Measurements from ENCODE around the gene VAV1. TPM values are rescaled to one million over a fixed set of nuclear protein-coding genes. Genes with fewer than 3 reads are reported as not detected.

The VAV1 gene
- total RNA-seq, 1 experiment from 2014 or later: 0.83 TPM

- ATAC-seq (no peak), DNase-seq (ENCODE audit: low spot score) (no peak)
- Mint-ChIP-seq H3K27me3 (ENCODE audit: low read depth) (peaks cover 10% of the 10 kb centered on the region; the same call in 1 of the 2 replicates), H3K27ac (no peak overlapping the region), H3K4me1 (no peaks in the 10 kb centered on the region), H3K36me3 (peaks cover 18% of the 10 kb centered on the region), H3K9me3 (peaks cover 46% of the 10 kb centered on the region), H3K4me3 (no peak overlapping the region)
- TF ChIP-seq, protein P1, sequence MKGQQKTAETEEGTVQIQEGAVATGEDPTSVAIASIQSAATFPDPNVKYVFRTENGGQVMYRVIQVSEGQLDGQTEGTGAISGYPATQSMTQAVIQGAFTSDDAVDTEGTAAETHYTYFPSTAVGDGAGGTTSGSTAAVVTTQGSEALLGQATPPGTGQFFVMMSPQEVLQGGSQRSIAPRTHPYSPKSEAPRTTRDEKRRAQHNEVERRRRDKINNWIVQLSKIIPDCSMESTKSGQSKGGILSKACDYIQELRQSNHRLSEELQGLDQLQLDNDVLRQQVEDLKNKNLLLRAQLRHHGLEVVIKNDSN (CRISPR knock-in tag; IDR thresholded peaks at IDR 0.05): no peak
- TF ChIP-seq TCF7 (CRISPR knock-in tag; IDR thresholded peaks at IDR 0.05; ENCODE audit: low read depth): no peak
- TF ChIP-seq ESRRA (CRISPR knock-in tag; IDR thresholded peaks at IDR 0.05; ENCODE audit: borderline replicate concordance): no peak
- no peak for TF ChIP-seq FOXP1 (CRISPR knock-in tag; IDR thresholded peaks at IDR 0.05; ENCODE audit: borderline replicate concordance)
- no peak for TF ChIP-seq ZNF423 (CRISPR knock-in tag; IDR thresholded peaks at IDR 0.05)
- TF ChIP-seq, protein P2, sequence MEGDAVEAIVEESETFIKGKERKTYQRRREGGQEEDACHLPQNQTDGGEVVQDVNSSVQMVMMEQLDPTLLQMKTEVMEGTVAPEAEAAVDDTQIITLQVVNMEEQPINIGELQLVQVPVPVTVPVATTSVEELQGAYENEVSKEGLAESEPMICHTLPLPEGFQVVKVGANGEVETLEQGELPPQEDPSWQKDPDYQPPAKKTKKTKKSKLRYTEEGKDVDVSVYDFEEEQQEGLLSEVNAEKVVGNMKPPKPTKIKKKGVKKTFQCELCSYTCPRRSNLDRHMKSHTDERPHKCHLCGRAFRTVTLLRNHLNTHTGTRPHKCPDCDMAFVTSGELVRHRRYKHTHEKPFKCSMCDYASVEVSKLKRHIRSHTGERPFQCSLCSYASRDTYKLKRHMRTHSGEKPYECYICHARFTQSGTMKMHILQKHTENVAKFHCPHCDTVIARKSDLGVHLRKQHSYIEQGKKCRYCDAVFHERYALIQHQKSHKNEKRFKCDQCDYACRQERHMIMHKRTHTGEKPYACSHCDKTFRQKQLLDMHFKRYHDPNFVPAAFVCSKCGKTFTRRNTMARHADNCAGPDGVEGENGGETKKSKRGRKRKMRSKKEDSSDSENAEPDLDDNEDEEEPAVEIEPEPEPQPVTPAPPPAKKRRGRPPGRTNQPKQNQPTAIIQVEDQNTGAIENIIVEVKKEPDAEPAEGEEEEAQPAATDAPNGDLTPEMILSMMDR (IDR thresholded peaks at IDR 0.05): no peak
- no peak for TF ChIP-seq NR3C1 (CRISPR knock-in tag; conservative IDR thresholded peaks at IDR 0.05; ENCODE audit: low read depth)
- no peak for TF ChIP-seq CREM (CRISPR knock-in tag; IDR thresholded peaks at IDR 0.05)
- TF ChIP-seq TP53 (CRISPR knock-in tag; IDR thresholded peaks at IDR 0.05): no peak
- TF ChIP-seq, protein P3, sequence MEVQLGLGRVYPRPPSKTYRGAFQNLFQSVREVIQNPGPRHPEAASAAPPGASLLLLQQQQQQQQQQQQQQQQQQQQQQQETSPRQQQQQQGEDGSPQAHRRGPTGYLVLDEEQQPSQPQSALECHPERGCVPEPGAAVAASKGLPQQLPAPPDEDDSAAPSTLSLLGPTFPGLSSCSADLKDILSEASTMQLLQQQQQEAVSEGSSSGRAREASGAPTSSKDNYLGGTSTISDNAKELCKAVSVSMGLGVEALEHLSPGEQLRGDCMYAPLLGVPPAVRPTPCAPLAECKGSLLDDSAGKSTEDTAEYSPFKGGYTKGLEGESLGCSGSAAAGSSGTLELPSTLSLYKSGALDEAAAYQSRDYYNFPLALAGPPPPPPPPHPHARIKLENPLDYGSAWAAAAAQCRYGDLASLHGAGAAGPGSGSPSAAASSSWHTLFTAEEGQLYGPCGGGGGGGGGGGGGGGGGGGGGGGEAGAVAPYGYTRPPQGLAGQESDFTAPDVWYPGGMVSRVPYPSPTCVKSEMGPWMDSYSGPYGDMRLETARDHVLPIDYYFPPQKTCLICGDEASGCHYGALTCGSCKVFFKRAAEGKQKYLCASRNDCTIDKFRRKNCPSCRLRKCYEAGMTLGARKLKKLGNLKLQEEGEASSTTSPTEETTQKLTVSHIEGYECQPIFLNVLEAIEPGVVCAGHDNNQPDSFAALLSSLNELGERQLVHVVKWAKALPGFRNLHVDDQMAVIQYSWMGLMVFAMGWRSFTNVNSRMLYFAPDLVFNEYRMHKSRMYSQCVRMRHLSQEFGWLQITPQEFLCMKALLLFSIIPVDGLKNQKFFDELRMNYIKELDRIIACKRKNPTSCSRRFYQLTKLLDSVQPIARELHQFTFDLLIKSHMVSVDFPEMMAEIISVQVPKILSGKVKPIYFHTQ (CRISPR knock-in tag; IDR thresholded peaks at IDR 0.05): no peak
- no peak for TF ChIP-seq RELA (CRISPR knock-in tag; IDR thresholded peaks at IDR 0.05; ENCODE audit: borderline replicate concordance)
- no peak for TF ChIP-seq TEAD4 (CRISPR knock-in tag; IDR thresholded peaks at IDR 0.05)
- CTCF ChIA-PET: interaction anchor here (1.5 kb wide), 1 partner anchor 10 kb away, joined by 5 read pairs; no protein-coding TSS in a partner anchor
- POLR2A ChIA-PET: no interaction called here
Measured at GRCh38 chr19:6853868-6854267, 81.4 kb downstream of the VAV1 start.

- ATAC-seq (no peak), DNase-seq (ENCODE audit: low spot score) (no peak)
- Mint-ChIP-seq H3K36me3 (peaks cover 15% of the 10 kb centered on the region), H3K27ac (no peak overlapping the region), H3K4me1 (no peaks in the 10 kb centered on the region), H3K4me3 (no peak overlapping the region), H3K9me3 (peaks cover 43% of the 10 kb centered on the region), H3K27me3 (ENCODE audit: low read depth) (peaks cover 10% of the 10 kb centered on the region; the same call in 1 of the 2 replicates)
- ChIA-PET CTCF (interaction anchor here (1.5 kb wide), 1 partner anchor 9 kb away, joined by 5 read pairs; no protein-coding TSS in a partner anchor), POLR2A (no interaction called here)
- TF ChIP-seq TEAD1 (CRISPR knock-in tag; IDR thresholded peaks at IDR 0.05) (no peak), EMX1 (CRISPR knock-in tag; IDR thresholded peaks at IDR 0.05) (no peak), PRRX2 (CRISPR knock-in tag; IDR thresholded peaks at IDR 0.05) (no peak), GTF2I (CRISPR knock-in tag; conservative IDR thresholded peaks at IDR 0.05) (no peak), HMGA2 (CRISPR knock-in tag; IDR thresholded peaks at IDR 0.05) (no peak), NR2C2 (CRISPR knock-in tag; IDR thresholded peaks at IDR 0.05) (no peak), MYBL2 (CRISPR knock-in tag; IDR thresholded peaks at IDR 0.05) (no peak), RORB (CRISPR knock-in tag; IDR thresholded peaks at IDR 0.05) (no peak)
- TF ChIP-seq, protein P4, sequence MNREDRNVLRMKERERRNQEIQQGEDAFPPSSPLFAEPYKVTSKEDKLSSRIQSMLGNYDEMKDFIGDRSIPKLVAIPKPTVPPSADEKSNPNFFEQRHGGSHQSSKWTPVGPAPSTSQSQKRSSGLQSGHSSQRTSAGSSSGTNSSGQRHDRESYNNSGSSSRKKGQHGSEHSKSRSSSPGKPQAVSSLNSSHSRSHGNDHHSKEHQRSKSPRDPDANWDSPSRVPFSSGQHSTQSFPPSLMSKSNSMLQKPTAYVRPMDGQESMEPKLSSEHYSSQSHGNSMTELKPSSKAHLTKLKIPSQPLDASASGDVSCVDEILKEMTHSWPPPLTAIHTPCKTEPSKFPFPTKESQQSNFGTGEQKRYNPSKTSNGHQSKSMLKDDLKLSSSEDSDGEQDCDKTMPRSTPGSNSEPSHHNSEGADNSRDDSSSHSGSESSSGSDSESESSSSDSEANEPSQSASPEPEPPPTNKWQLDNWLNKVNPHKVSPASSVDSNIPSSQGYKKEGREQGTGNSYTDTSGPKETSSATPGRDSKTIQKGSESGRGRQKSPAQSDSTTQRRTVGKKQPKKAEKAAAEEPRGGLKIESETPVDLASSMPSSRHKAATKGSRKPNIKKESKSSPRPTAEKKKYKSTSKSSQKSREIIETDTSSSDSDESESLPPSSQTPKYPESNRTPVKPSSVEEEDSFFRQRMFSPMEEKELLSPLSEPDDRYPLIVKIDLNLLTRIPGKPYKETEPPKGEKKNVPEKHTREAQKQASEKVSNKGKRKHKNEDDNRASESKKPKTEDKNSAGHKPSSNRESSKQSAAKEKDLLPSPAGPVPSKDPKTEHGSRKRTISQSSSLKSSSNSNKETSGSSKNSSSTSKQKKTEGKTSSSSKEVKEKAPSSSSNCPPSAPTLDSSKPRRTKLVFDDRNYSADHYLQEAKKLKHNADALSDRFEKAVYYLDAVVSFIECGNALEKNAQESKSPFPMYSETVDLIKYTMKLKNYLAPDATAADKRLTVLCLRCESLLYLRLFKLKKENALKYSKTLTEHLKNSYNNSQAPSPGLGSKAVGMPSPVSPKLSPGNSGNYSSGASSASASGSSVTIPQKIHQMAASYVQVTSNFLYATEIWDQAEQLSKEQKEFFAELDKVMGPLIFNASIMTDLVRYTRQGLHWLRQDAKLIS (CRISPR knock-in tag; IDR thresholded peaks at IDR 0.05; ENCODE audit: borderline replicate concordance): no peak
- TF ChIP-seq, protein P5, sequence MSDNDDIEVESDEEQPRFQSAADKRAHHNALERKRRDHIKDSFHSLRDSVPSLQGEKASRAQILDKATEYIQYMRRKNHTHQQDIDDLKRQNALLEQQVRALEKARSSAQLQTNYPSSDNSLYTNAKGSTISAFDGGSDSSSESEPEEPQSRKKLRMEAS (CRISPR knock-in tag; IDR thresholded peaks at IDR 0.05): no peak
- TF ChIP-seq, protein P6, sequence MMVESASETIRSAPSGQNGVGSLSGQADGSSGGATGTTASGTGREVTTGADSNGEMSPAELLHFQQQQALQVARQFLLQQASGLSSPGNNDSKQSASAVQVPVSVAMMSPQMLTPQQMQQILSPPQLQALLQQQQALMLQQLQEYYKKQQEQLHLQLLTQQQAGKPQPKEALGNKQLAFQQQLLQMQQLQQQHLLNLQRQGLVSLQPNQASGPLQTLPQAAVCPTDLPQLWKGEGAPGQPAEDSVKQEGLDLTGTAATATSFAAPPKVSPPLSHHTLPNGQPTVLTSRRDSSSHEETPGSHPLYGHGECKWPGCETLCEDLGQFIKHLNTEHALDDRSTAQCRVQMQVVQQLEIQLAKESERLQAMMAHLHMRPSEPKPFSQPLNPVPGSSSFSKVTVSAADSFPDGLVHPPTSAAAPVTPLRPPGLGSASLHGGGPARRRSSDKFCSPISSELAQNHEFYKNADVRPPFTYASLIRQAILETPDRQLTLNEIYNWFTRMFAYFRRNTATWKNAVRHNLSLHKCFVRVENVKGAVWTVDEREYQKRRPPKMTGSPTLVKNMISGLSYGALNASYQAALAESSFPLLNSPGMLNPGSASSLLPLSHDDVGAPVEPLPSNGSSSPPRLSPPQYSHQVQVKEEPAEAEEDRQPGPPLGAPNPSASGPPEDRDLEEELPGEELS (CRISPR knock-in tag; IDR thresholded peaks at IDR 0.05): no peak
- TF ChIP-seq, protein P7, sequence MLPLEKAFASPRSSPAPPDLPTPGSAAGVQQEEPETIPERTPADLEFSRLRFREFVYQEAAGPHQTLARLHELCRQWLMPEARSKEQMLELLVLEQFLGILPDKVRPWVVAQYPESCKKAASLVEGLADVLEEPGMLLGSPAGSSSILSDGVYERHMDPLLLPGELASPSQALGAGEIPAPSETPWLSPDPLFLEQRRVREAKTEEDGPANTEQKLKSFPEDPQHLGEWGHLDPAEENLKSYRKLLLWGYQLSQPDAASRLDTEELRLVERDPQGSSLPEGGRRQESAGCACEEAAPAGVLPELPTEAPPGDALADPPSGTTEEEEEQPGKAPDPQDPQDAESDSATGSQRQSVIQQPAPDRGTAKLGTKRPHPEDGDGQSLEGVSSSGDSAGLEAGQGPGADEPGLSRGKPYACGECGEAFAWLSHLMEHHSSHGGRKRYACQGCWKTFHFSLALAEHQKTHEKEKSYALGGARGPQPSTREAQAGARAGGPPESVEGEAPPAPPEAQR (CRISPR knock-in tag; IDR thresholded peaks at IDR 0.05): no peak
Measured at GRCh38 chr19:6854758-6855157, 82.2 kb downstream of the VAV1 start.
